H9 (cell line): ENCODE measurements around the gene FAM47C. TPM values are rescaled to one million over a fixed set of nuclear protein-coding genes. Genes with fewer than 3 reads are reported as not detected.

Experiments used
- DNase-seq: peaks from one replicate; pipeline ENCODE4 v3.0.0-alpha.2; 2017
- H2AFZ ChIP-seq: one replicate; pipeline ENCODE4 v1.6.1; 2013; ENCODE audit warnings: mild to moderate bottlenecking, low read length, control low read depth, moderate library complexity
- H2AK5ac ChIP-seq: 2 replicates; pipeline ENCODE4 v1.6.1; 2013; ENCODE audit warnings: low read length, control low read depth, mixed read lengths; ENCODE audit not compliant: insufficient read length
- H2BK120ac ChIP-seq: one replicate; pipeline ENCODE4 v1.6.1; 2013; ENCODE audit warnings: low read depth, mild to moderate bottlenecking, low read length, control low read depth, inconsistent platforms; ENCODE audit not compliant: poor library complexity, severe bottlenecking
- H2BK12ac ChIP-seq: 2 replicates; pipeline ENCODE4 v1.6.1; 2013; ENCODE audit warnings: low read length, control low read depth, mixed read lengths, low read depth; ENCODE audit not compliant: insufficient read length
- H2BK15ac ChIP-seq: 2 replicates; pipeline ENCODE4 v1.6.1; 2013; ENCODE audit warnings: low read depth, low read length, control low read depth
- H2BK20ac ChIP-seq: one replicate; pipeline ENCODE4 v1.6.1; 2013; ENCODE audit warnings: low read depth, mild to moderate bottlenecking, low read length, control low read depth, inconsistent platforms; ENCODE audit not compliant: poor library complexity, severe bottlenecking
- H2BK5ac ChIP-seq: 2 replicates; pipeline ENCODE4 v1.6.1; 2013; ENCODE audit warnings: low read length, control low read depth, mixed read lengths; ENCODE audit not compliant: insufficient read length
- H3K14ac ChIP-seq: 2 replicates; pipeline ENCODE4 v1.6.1; 2013; ENCODE audit warnings: low read length, control low read depth; ENCODE audit not compliant: insufficient read depth
- H3K18ac ChIP-seq: 2 replicates; pipeline ENCODE4 v1.6.1; 2013; ENCODE audit warnings: low read depth, mild to moderate bottlenecking, mixed read lengths, low read length, control low read depth; ENCODE audit not compliant: insufficient read length
- H3K23ac ChIP-seq: 2 replicates; pipeline ENCODE4 v1.6.1; 2013; ENCODE audit warnings: low read length, control low read depth, mixed read lengths, low read depth; ENCODE audit not compliant: insufficient read length
- H3K23me2 ChIP-seq: 2 replicates; pipeline ENCODE4 v1.6.1; 2013; ENCODE audit warnings: low read depth, mild to moderate bottlenecking, mixed read lengths, low read length, control low read depth; ENCODE audit not compliant: insufficient read length, poor library complexity, severe bottlenecking
- H3K27ac ChIP-seq: 2 replicates; pipeline ENCODE4 v1.5.1; 2013; ENCODE audit warnings: low read length, control low read depth, mixed read lengths, low read depth; ENCODE audit not compliant: insufficient read length
- H3K27me3 ChIP-seq: 2 replicates; pipeline ENCODE4 v1.6.1; 2013; ENCODE audit warnings: low read length, control low read depth, inconsistent platforms; ENCODE audit not compliant: insufficient read depth
- H3K4ac ChIP-seq: 2 replicates; pipeline ENCODE4 v1.6.1; 2013; ENCODE audit warnings: low read depth, mild to moderate bottlenecking, control low read depth, inconsistent platforms, low read length, moderate library complexity
- H3K4me1 ChIP-seq: 2 replicates; pipeline ENCODE4 v1.6.1; 2013; ENCODE audit warnings: low read length, control low read depth, inconsistent platforms; ENCODE audit not compliant: insufficient read depth
- H3K4me2 ChIP-seq: 2 replicates; pipeline ENCODE4 v1.6.1; 2013; ENCODE audit warnings: low read length, control low read depth, mixed read lengths; ENCODE audit not compliant: insufficient read length, insufficient read depth
- H3K56ac ChIP-seq: 2 replicates; pipeline ENCODE4 v1.6.1; 2013; ENCODE audit warnings: low read depth, mild to moderate bottlenecking, mixed read lengths, low read length, control low read depth; ENCODE audit not compliant: insufficient read length
- H3K79me1 ChIP-seq: 2 replicates; pipeline ENCODE4 v1.6.1; 2013; ENCODE audit warnings: low read depth, mild to moderate bottlenecking, moderate library complexity, low read length, control low read depth, inconsistent platforms; ENCODE audit not compliant: insufficient read depth, poor library complexity, severe bottlenecking
- H3K79me2 ChIP-seq: 2 replicates; pipeline ENCODE4 v1.6.1; 2013; ENCODE audit warnings: low read length, control low read depth, inconsistent platforms; ENCODE audit not compliant: insufficient read depth
- H3K9ac ChIP-seq: 2 replicates; pipeline ENCODE4 v1.6.1; 2013; ENCODE audit warnings: low read length, control low read depth, mixed read lengths; ENCODE audit not compliant: insufficient read length; ENCODE audit errors: extremely low read depth
- H3K9me3 ChIP-seq: one replicate; pipeline ENCODE4 v1.6.1; 2013; ENCODE audit warnings: low read depth, low read length, inconsistent platforms; ENCODE audit not compliant: control insufficient read depth
- H3T11ph ChIP-seq: one replicate; pipeline ENCODE4 v1.6.1; 2013; ENCODE audit warnings: mild to moderate bottlenecking, low read length, control low read depth, inconsistent platforms
- H4K20me1 ChIP-seq: one replicate; pipeline ENCODE4 v1.6.1; 2013; ENCODE audit not compliant: control insufficient read depth, insufficient read length, insufficient read depth
- H4K5ac ChIP-seq: 2 replicates; pipeline ENCODE4 v1.6.1; 2013; ENCODE audit warnings: low read depth, mild to moderate bottlenecking, mixed read lengths, low read length, control low read depth; ENCODE audit not compliant: insufficient read length
- H4K8ac ChIP-seq: replicated peaks from 2 replicates; pipeline ENCODE4 v1.6.1; 2013; ENCODE audit warnings: low read length, control low read depth, mixed read lengths, low read depth; ENCODE audit not compliant: insufficient read length
- H4K91ac ChIP-seq: 2 replicates; pipeline ENCODE4 v1.6.1; 2013; ENCODE audit warnings: low read depth, mild to moderate bottlenecking, moderate library complexity, mixed read lengths, low read length, control low read depth; ENCODE audit not compliant: insufficient read length
- H3K27ac Mint-ChIP-seq, 3 experiments: 2 replicates in 2 of 3; 3 replicates in 1 of 3; pipeline ENCODE4 v1.8.0; 2020 to 2021; ENCODE audit warnings: mixed read lengths in 3 of 3, mild to moderate bottlenecking in 1 of 3, moderate library complexity in 1 of 3
- H3K27me3 Mint-ChIP-seq: 2 replicates; pipeline ENCODE4 v1.8.0; 2021; ENCODE audit warnings: low read depth, mild to moderate bottlenecking, moderate library complexity, mixed read lengths
- H3K36me3 Mint-ChIP-seq, 3 experiments: 2 replicates in 2 of 3; 3 replicates in 1 of 3; pipeline ENCODE4 v1.8.0; 2020 to 2021; ENCODE audit warnings: low read depth in 3 of 3, mixed read lengths in 3 of 3; ENCODE audit not compliant: insufficient read depth in 1 of 3
- H3K4me1 Mint-ChIP-seq, 2 experiments: 2 replicates each; pipeline ENCODE4 v1.8.0; 2020; ENCODE audit warnings: mixed read lengths in 2 of 2
- H3K4me3 Mint-ChIP-seq, 2 experiments: 2 replicates in 1 of 2; 3 replicates in 1 of 2; pipeline ENCODE4 v1.8.0; 2020 to 2021; ENCODE audit warnings: mild to moderate bottlenecking in 2 of 2, mixed read lengths in 2 of 2, moderate library complexity in 1 of 2
- H3K9me3 Mint-ChIP-seq, 2 experiments: 2 replicates in 1 of 2; 3 replicates in 1 of 2; pipeline ENCODE4 v1.8.0; 2020; ENCODE audit warnings: mild to moderate bottlenecking in 2 of 2, mixed read lengths in 2 of 2, moderate library complexity in 1 of 2
- CTCF ChIP-seq: fragments of 200-600 bp; sonication (generic); conservative IDR thresholded peaks from 3 replicates; pipeline ENCODE4 v1.8.0; 2021; ENCODE audit warnings: antibody characterized with exemption, mild to moderate bottlenecking
- WGBS: extraction: QIAGEN DNeasy Blood & Tissue Kit; methylation state at CpG from one replicate; pipeline ENCODE4 v1.1.7; 2013; ENCODE audit warnings: missing lambda C conversion rate, low lambda C conversion rate, mixed read lengths; ENCODE audit not compliant: insufficient read length; ENCODE audit errors: extremely low coverage; 5-methylcytosine and 5-hydroxymethylcytosine counted together
- total RNA-seq: library from RNA; stranded (reverse); gene quantifications from 2 replicates; pipeline ENCODE4 v1.2.1, GENCODE V29; 2021

The FAM47C gene
- total RNA-seq, 1 experiment from 2014 or later: 0.07 TPM

- peak; percentile 68 for TF ChIP-seq CTCF
- Histone ChIP-seq H2BK120ac (no peak overlapping the region), H2BK12ac (no peak overlapping the region), H3K9me3 (no peaks in the 10 kb centered on the region), H3K18ac (no peak overlapping the region), H3K79me2 (no peaks in the 10 kb centered on the region), H3K4ac (no peak overlapping the region), H3K14ac (no peak overlapping the region), H2BK20ac (no peak overlapping the region), H4K91ac (no peak overlapping the region), H3K27me3 (no peaks in the 10 kb centered on the region), H3K9ac (no peak overlapping the region), H2AFZ (no peak overlapping the region), H2BK5ac (no peak overlapping the region), H3K4me1 (no peaks in the 10 kb centered on the region), H3K23ac (no peak overlapping the region), H3T11ph (no peak overlapping the region), H2AK5ac (no peak overlapping the region), H3K4me2 (no peak overlapping the region), H3K27ac (no peak overlapping the region), H4K20me1 (no peaks in the 10 kb centered on the region), H4K8ac (no peak overlapping the region), H4K5ac (no peak overlapping the region), H3K23me2 (no peaks in the 10 kb centered on the region), H2BK15ac (no peak overlapping the region), H3K79me1 (no peaks in the 10 kb centered on the region), H3K56ac (no peak overlapping the region)
- Mint-ChIP-seq H3K27ac (peak overlapping the region in 1 of 3 experiments; percentile 40; a peak in 1 of 7 replicates), H3K27me3 (peaks cover 1% of the 10 kb centered on the region), H3K9me3 (peaks cover 31 to 41% of the 10 kb centered on the region in 2 experiments), H3K4me3 (no peak overlapping the region), H3K36me3 (peaks cover 0 to 1% (median 0%) of the 10 kb centered on the region in 3 experiments; a peak in 1 of 7 replicates), H3K4me1 (0 out of 4 replicates have a peak, but pooled peaks cover 0 to 3% of the 10 kb centered on the region in 2 experiments)
- WGBS: no CpG with 5 or more reads among the region's 3 CpGs
- peak; percentile 38 for DNase-seq
Measured at GRCh38 chrX:37060999-37061398, 52.8 kb downstream of the FAM47C start.
